Pancreas (tissue), 10 donors: ENCODE results near the gene THOC7. TPM values are rescaled to one million over a fixed set of nuclear protein-coding genes. Genes with fewer than 3 reads are reported as not detected.

ENCODE experiments used
- ATAC-seq, 4 donors: fragments of 200-7000 bp; cut with Tn5 transposase; one replicate each; pipeline versions ENCODE4 v1.8.0 to v1.9.1; 2020; ENCODE audit warnings: mild to moderate bottlenecking in 4 of 4, moderate library complexity in 4 of 4
- DNase-seq, 6 donors: peaks; one replicate each; pipeline ENCODE4 v3.0.0-alpha.2; 2020
- FAIRE-seq: peaks from 2 replicates; lab custom pipeline; 2012; peaks lifted over from hg19 to GRCh38; lab: Jason Lieb, UNC
- H3K27ac ChIP-seq, 4 donors: fragments of 200-600 bp; sonication (generic); 1 replicate in 3 of 4; 2 replicates in 1 of 4; pipeline versions ENCODE4 v1.5.0 to v1.8.0; 2020
- H3K27me3 ChIP-seq, 4 donors: fragments of 200-600 bp; one replicate each; pipeline ENCODE4 v1.8.0; 2021
- H3K36me3 ChIP-seq, 3 donors: fragments of 200-600 bp; sonication (generic) in 1 of 3; one replicate each; pipeline versions ENCODE4 v1.5.0 to v1.8.0; 2020 to 2021
- H3K4me1 ChIP-seq, 3 donors: fragments of 200-600 bp; one replicate each; pipeline ENCODE4 v1.8.0; 2021
- H3K4me3 ChIP-seq, 4 donors: fragments of 200-600 bp; sonication (generic) in 2 of 4; one replicate each; pipeline versions ENCODE4 v1.5.0 to v1.8.0; 2020 to 2021
- H3K9me3 ChIP-seq, 4 donors: fragments of 200-600 bp; one replicate each; pipeline ENCODE4 v1.8.0; 2021
- CTCF ChIP-seq, 4 donors: fragments of 200-600 bp; sonication (generic) in 3 of 4; IDR thresholded peaks; one replicate each; pipeline versions ENCODE4 v1.5.0 to v1.8.0; 2021; ENCODE audit warnings: antibody characterized with exemption in 4 of 4
- WGBS, 2 donors: extraction: QIAGEN DNeasy Blood & Tissue Kit; methylation state at CpG; one replicate each; pipeline ENCODE4 v1.1.7; 2013; 5-methylcytosine and 5-hydroxymethylcytosine counted together
- intact Hi-C, 3 donors: fragments of 100-400 bp; cut with DNase I; formaldehyde crosslinking; loops; one replicate each; pipeline versions ENCODE4 v1.11.1 to v1.14.2; 2022
- polyA plus RNA-seq, 2 donors: library from polyadenylated mRNA; stranded (reverse); fragments of 200-250 nt; gene quantifications; one replicate each; pipeline ENCODE4 v1.2.3, GENCODE V29; 2013
- total RNA-seq, 6 donors: library from RNA; stranded (reverse); fragmentation: NEBNext Ultra II Directional in 4 of 6; extraction: Animal tissue kit (Norgen Biotek cat#: 25700) in 4 of 6; gene quantifications; one replicate each; pipeline versions ENCODE4 v1.2.1 to v1.2.4, GENCODE V29; 2021 to 2023
- donor health status: healthy with polysubstance abuse.
- donor health status: DM: no; HTN: no; CAD: no; lungs with moderate emphysema.
- donor health status: DM: no; HTN: no; CAD: no.
- donor health status: control.
- donor health status: control.
- donor health status: Bipolar disorder and iron deficiency.
- donor health status: DM: yes; HTN: yes; CAD: no.
- donor health status: DM: no; HTN: no; CAD: no.
- donor health status: DM: no; HTN: no; CAD: no.
- donor health status: DM: yes; HTN: yes; CAD: no.

THOC7 gene
- total and polyA plus RNA-seq, 8 donors: 33.6 to 86.7 (median 40.9) TPM

DNA sequence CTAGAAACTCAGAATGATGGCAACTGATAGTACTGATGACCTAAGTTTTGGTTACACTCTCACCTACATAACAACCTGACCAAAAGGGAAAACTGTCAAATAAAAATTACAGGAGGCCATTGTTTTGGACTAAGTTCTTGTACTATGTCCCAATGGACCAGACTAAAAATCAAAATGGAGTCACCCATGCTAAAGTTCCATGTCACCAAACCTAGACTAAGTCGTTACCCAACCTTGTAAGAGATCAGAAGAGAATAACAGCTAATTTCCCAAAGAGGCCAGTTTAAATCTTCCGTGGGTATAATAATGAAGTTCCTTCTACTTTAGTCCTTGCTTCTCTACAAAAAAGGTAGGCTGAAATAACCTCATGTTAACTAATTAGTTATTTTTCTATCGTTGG is 12.3 kb downstream of the THOC7 start:
- Histone ChIP-seq H3K9me3 (no peaks in the 10 kb centered on the region), H3K4me3 (no peak overlapping the region), H3K27me3 (no peaks in the 10 kb centered on the region), H3K36me3 (no peaks in the 10 kb centered on the region), H3K27ac (no peak overlapping the region), H3K4me1 (peaks cover 0 to 8% (median 3%) of the 10 kb centered on the region in 3 donors)
- no peak for FAIRE-seq
- WGBS, 2 donors: 94 to 98% methylated on average over 3 of the region's 3 CpGs
- DNase-seq: no peak
- TF ChIP-seq CTCF (IDR thresholded peaks at IDR 0.05): no peak
- no peak for ATAC-seq
- intact Hi-C loops: no loop called here

DNA sequence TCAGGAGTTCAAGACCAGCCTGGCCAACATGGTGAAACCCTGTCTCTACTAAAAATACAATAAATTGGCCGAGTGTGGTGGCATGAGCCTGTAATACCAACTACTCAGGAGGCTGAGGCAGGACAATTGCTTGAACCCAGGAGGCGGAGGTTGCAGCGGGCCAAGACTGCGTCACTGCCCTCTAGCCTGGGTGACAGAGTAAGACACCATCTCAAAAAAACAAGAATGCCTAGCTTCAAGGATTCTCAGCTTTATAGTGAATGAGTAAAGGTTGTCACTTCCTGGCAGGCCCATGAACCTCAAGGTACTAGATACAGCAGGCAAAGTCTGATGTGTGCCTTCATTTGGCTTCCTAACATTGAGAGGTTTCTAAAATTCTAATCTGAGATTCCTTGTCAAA is 14.4 kb downstream of the THOC7 start:
- DNase-seq: no peak
- Histone ChIP-seq H3K36me3 (no peaks in the 10 kb centered on the region), H3K27ac (no peak overlapping the region), H3K9me3 (no peaks in the 10 kb centered on the region), H3K4me3 (no peak overlapping the region), H3K27me3 (no peaks in the 10 kb centered on the region), H3K4me1 (peaks cover 0 to 8% (median 3%) of the 10 kb centered on the region in 3 donors)
- FAIRE-seq: no peak
- 96% methylated on average over 4 of the region's 4 CpGs for WGBS, 2 donors
- intact Hi-C loops: no loop called here
- no peak for ATAC-seq
- TF ChIP-seq CTCF (IDR thresholded peaks at IDR 0.05): no peak

DNA sequence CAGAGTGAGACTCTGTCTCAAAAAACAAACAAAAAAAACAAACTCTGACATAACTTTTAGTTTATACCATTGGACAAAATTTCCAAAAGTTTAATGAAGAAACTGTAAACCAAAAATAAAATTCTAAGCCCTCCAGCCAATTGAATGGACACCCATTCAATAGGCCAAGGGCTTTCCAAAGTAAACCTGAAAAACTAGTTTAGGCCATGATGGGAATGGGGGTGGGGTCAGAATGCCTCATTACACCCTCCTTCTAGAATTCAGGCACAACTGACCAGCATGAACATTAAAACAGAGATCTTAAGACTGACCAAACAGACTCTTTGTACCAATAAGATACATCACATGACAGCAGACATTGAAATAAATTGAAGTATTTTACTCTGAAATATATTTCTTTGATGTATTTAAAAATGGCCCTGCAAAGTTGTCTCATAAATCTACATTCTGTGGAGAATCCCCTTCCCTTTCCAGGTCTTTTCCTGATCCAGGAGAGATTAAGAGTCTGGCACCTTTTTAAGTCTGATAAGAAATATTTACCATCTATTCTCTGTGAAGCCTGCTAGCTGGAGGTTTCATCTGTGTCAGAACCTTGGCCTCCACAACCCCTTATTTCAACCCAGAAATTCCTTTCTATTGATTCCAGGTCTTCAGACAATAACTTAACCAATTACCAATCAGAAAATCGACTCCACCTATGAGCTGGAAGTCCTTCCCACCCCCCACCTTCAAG is 15.7 kb downstream of the THOC7 start:
- Histone ChIP-seq H3K9me3 (no peaks in the 10 kb centered on the region), H3K4me1 (peaks cover 0 to 8% (median 3%) of the 10 kb centered on the region in 3 donors), H3K27ac (no peak overlapping the region), H3K27me3 (no peaks in the 10 kb centered on the region), H3K36me3 (no peaks in the 10 kb centered on the region), H3K4me3 (no peak overlapping the region)
- TF ChIP-seq CTCF (IDR thresholded peaks at IDR 0.05): no peak
- ATAC-seq: peak; percentile 41 to 80 (median 58)
- intact Hi-C loops: no loop called here
- no peak for FAIRE-seq
- 20 to 21% methylated on average over 1 of the region's 1 CpG for WGBS, 2 donors
- no peak for DNase-seq

GRCh38 chr3:63845215-63845614 is 18.4 kb downstream of the THOC7 start:
- Histone ChIP-seq H3K4me1 (peaks cover 0 to 8% (median 3%) of the 10 kb centered on the region in 3 donors), H3K36me3 (no peaks in the 10 kb centered on the region), H3K27me3 (no peaks in the 10 kb centered on the region), H3K4me3 (no peak overlapping the region), H3K9me3 (no peaks in the 10 kb centered on the region), H3K27ac (no peak overlapping the region)
- TF ChIP-seq CTCF (IDR thresholded peaks at IDR 0.05): no peak
- FAIRE-seq: no peak
- no peak for DNase-seq
- intact Hi-C loops: no loop called here
- no peak for ATAC-seq
- WGBS, 2 donors: 93 to 98% methylated on average over 4 of the region's 4 CpGs

DNA sequence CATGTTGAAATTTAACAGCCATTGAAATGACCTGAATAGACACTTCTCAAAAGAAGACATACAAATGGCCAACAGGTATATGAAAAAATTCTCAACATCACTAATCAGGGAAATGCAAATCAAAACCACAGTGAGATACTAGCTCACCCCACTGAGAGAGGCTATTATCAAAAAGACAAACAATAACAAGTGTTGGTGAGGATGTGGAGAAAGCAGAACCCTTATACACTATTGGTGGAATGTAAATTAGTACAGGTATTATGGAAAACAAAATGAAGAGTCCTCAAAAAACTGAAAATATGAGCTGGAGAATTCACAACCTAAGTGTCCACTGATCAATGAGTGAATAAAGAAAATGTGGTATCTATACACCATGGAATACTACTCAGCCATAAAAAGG is 21.5 kb downstream of the THOC7 start:
- Histone ChIP-seq H3K4me1 (no peaks in the 10 kb centered on the region), H3K27ac (no peak overlapping the region), H3K36me3 (no peaks in the 10 kb centered on the region), H3K27me3 (no peaks in the 10 kb centered on the region), H3K9me3 (no peaks in the 10 kb centered on the region), H3K4me3 (no peak overlapping the region)
- intact Hi-C loops: no loop called here
- no peak for DNase-seq
- FAIRE-seq: no peak
- no peak for ATAC-seq
- TF ChIP-seq CTCF (IDR thresholded peaks at IDR 0.05): no peak
